GM23248 (cell line): ENCODE data around the gene TMSB15A.

Experiments
- EZH2 ChIP-seq: fragments of 200-600 bp; sonication (generic); IDR thresholded peaks from 2 replicates; pipeline ENCODE4 v1.6.1; 2018; ENCODE audit warnings: antibody characterized with exemption, mild to moderate bottlenecking; ENCODE audit not compliant: insufficient read depth, poor library complexity, severe bottlenecking
- EZH2phosphoT487 ChIP-seq: fragments of 200-600 bp; sonication (generic); IDR thresholded peaks from 2 replicates; pipeline ENCODE4 v1.6.1; 2018; ENCODE audit warnings: antibody characterized with exemption, moderate library complexity, mild to moderate bottlenecking, low read depth; ENCODE audit not compliant: insufficient read depth

GRCh38 chrX:102491766-102492165, 24.8 kb downstream of the TMSB15A start:
- TF ChIP-seq EZH2, result no peak
- no peak for TF ChIP-seq EZH2phosphoT487
